ENCODE measurements around the gene DPP9.

GRCh38 chr19:4638828-4639530 lies 84.7 kb downstream of the DPP9 start, which contains the start of gene TNFAIP8L1:
- no peak for TF ChIP-seq CTCF (conservative IDR thresholded peaks at IDR 0.05)
- no peak for TF ChIP-seq ZFX (IDR thresholded peaks at IDR 0.05)
